ENCODE data around the gene KLF3.

DNA sequence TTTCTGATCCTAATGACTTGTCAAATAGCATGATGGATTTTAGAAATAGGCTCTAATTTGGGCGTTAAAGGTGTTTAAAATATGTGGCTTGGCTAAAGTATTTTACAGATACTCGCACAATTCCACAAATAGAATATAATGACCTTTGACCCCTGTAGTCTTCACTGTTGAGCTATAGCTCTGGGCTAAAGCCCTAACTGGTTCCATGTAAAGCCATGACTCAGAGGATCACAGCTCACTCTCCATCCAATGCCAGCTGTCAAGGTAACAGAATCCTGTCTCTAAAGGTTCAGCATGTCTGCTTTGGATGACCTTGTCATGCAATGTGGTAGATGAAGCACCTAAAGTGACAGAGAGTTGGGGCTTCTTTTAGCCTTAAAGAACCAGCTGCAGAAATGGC lies 76.3 kb downstream of the KLF3 start:
- TF ChIP-seq KLF1 (tag by site-specific recombination; IDR thresholded peaks at IDR 0.05) (no peak), CTCF (tag by site-specific recombination; IDR thresholded peaks at IDR 0.05) (no peak)
